H1 (cell line): Measurements from ENCODE around the gene ITPR1. TPM values are rescaled to one million over a fixed set of nuclear protein-coding genes. Genes with fewer than 3 reads are reported as not detected.
A peak's percentile ranks its signal among the peaks of the same experiment; 100 is the strongest.

Experiments
- CTCF ChIA-PET: fragments of 300-600 bp; sonication (Branson Sonifier 250); formaldehyde crosslinking; loops from one replicate; lab custom pipeline; 2021; ENCODE audit not compliant: partially characterized antibody; lab: Charles Lee
- POLR2A ChIA-PET: fragments of 300-600 bp; sonication (Branson Sonifier 250); formaldehyde crosslinking; loops from one replicate; lab custom pipeline; 2021; ENCODE audit warnings: inconsistent platforms; ENCODE audit not compliant: partially characterized antibody; lab: Charles Lee
- DNase-seq, 2 experiments: peaks; one replicate each; pipeline versions ENCODE4 v3.0.0 to v3.0.0-alpha.2; 2010 to 2022; ENCODE audit warnings: low spot score in 2 of 2, low read depth in 1 of 2, mixed read lengths in 1 of 2
- FAIRE-seq: peaks from 2 replicates; lab custom pipeline; 2011; peaks lifted over from hg19 to GRCh38; lab: Jason Lieb, UNC
- H2AFZ ChIP-seq: 2 replicates; pipeline ENCODE4 v1.8.1; 2012; ENCODE audit warnings: low read length, inconsistent platforms
- H2AK5ac ChIP-seq: 2 replicates; pipeline ENCODE4 v1.6.1; 2013; ENCODE audit warnings: low read depth, low read length
- H2BK120ac ChIP-seq: replicated peaks from 2 replicates; pipeline ENCODE3; 2013; ENCODE audit warnings: low read depth, low read length, inconsistent platforms
- H2BK12ac ChIP-seq: 2 replicates; pipeline ENCODE4 v1.6.1; 2013; ENCODE audit warnings: low read depth, low read length
- H2BK15ac ChIP-seq: 2 replicates; pipeline ENCODE4 v1.6.1; 2013; ENCODE audit warnings: low read length
- H2BK20ac ChIP-seq: 2 replicates; pipeline ENCODE4 v1.6.1; 2013; ENCODE audit warnings: low read length
- H2BK5ac ChIP-seq: 2 replicates; pipeline ENCODE4 v1.6.1; 2013; ENCODE audit warnings: low read depth, low read length
- H3K14ac ChIP-seq: 2 replicates; pipeline ENCODE4 v1.6.1; 2013; ENCODE audit warnings: inconsistent platforms; ENCODE audit not compliant: insufficient read length
- H3K18ac ChIP-seq: 2 replicates; pipeline ENCODE4 v1.6.1; 2013; ENCODE audit warnings: low read length; ENCODE audit errors: extremely low read depth
- H3K23ac ChIP-seq: 2 replicates; pipeline ENCODE4 v1.6.1; 2013; ENCODE audit warnings: inconsistent platforms; ENCODE audit not compliant: insufficient read length
- H3K23me2 ChIP-seq: 2 replicates; pipeline ENCODE4 v1.6.1; 2013; ENCODE audit warnings: low read depth, low read length
- H3K27ac ChIP-seq: 2 replicates; pipeline ENCODE4 v1.6.1; 2011; ENCODE audit warnings: low read depth, low read length, inconsistent platforms
- H3K27me3 ChIP-seq, 4 experiments: replicated peaks in 1 of 4; 1 replicate in 1 of 4; 2 replicates in 3 of 4; pipeline versions ENCODE4 v1.6.1 to v1.8.1; 2011 to 2013; ENCODE audit warnings: low read length in 3 of 4, mild to moderate bottlenecking in 3 of 4, inconsistent platforms in 2 of 4, mixed read lengths in 2 of 4, moderate library complexity in 1 of 4; ENCODE audit not compliant: control insufficient read depth in 3 of 4, insufficient read depth in 3 of 4; ENCODE audit errors: extremely low read depth in 1 of 4
- H3K36me3 ChIP-seq, 4 experiments: 2 replicates each; pipeline versions ENCODE4 v1.6.1 to v1.8.1; 2011 to 2013; ENCODE audit warnings: mild to moderate bottlenecking in 4 of 4, low read length in 3 of 4, moderate library complexity in 2 of 4, control low read depth in 1 of 4, inconsistent platforms in 1 of 4; ENCODE audit not compliant: insufficient read depth in 4 of 4, control insufficient read depth in 2 of 4
- H3K4ac ChIP-seq: replicated peaks from 2 replicates; pipeline ENCODE3; 2013; ENCODE audit warnings: low read length, low read depth, mixed read lengths, inconsistent platforms; ENCODE audit not compliant: insufficient read length
- H3K4me1 ChIP-seq, 4 experiments: replicated peaks in 1 of 4; 1 replicate in 1 of 4; 2 replicates in 3 of 4; pipeline versions ENCODE4 v1.6.1 to v1.8.1; 2011 to 2013; ENCODE audit warnings: low read length in 3 of 4, inconsistent platforms in 2 of 4, mixed read lengths in 1 of 4; ENCODE audit not compliant: insufficient read depth in 4 of 4, control insufficient read depth in 3 of 4
- H3K4me2 ChIP-seq, 2 experiments: 2 replicates each; pipeline versions ENCODE4 v1.6.1 to v1.8.1; 2011 to 2013; ENCODE audit warnings: low read depth in 2 of 2, low read length in 2 of 2, control low read depth in 1 of 2, inconsistent platforms in 1 of 2, mild to moderate bottlenecking in 1 of 2; ENCODE audit not compliant: insufficient read depth in 1 of 2
- H3K4me3 ChIP-seq, 4 experiments: fragments of 200-600, 300-600 bp in 1 of 4; sonication (generic), shearing (Covaris generic), sonication (Bioruptor Twin) in 1 of 4; 2 replicates each; pipeline versions ENCODE4 v1.5.1 to v1.8.1; 2011 to 2016; ENCODE audit warnings: low read length in 4 of 4, low read depth in 3 of 4, control low read depth in 2 of 4, inconsistent platforms in 2 of 4, mild to moderate bottlenecking in 2 of 4, mixed read lengths in 1 of 4, moderate library complexity in 1 of 4; ENCODE audit not compliant: insufficient read depth in 2 of 4; ENCODE audit errors: extremely low read depth in 1 of 4
- H3K56ac ChIP-seq: replicated peaks from 2 replicates; pipeline ENCODE3; 2013; ENCODE audit warnings: low read depth, mild to moderate bottlenecking, mixed read lengths, low read length, inconsistent platforms; ENCODE audit not compliant: insufficient read length
- H3K79me1 ChIP-seq: 2 replicates; pipeline ENCODE4 v1.6.1; 2013; ENCODE audit warnings: low read depth, low read length, control low read depth
- H3K79me2 ChIP-seq, 2 experiments: 2 replicates each; pipeline versions ENCODE4 v1.6.1 to v1.8.1; 2012 to 2013; ENCODE audit warnings: low read length in 2 of 2, mild to moderate bottlenecking in 2 of 2, inconsistent platforms in 1 of 2; ENCODE audit not compliant: insufficient read depth in 2 of 2, control insufficient read depth in 1 of 2
- H3K9ac ChIP-seq, 4 experiments: replicated peaks in 1 of 4; 1 replicate in 1 of 4; 2 replicates in 3 of 4; pipeline versions ENCODE4 v1.6.1 to v1.8.1; 2011 to 2013; ENCODE audit warnings: low read depth in 3 of 4, low read length in 3 of 4, control low read depth in 2 of 4, mild to moderate bottlenecking in 2 of 4, moderate library complexity in 2 of 4, inconsistent platforms in 1 of 4; ENCODE audit errors: extremely low read depth in 1 of 4
- H3K9me3 ChIP-seq, 2 experiments: 2 replicates each; pipeline versions ENCODE4 v1.6.1 to v1.8.1; 2012 to 2013; ENCODE audit warnings: mild to moderate bottlenecking in 2 of 2, moderate library complexity in 2 of 2, control low read depth in 1 of 2, inconsistent platforms in 1 of 2, low read depth in 1 of 2, low read length in 1 of 2, mixed read lengths in 1 of 2; ENCODE audit not compliant: insufficient read depth in 2 of 2
- H4K20me1 ChIP-seq, 2 experiments: replicated peaks in 1 of 2; 2 replicates each; pipeline versions ENCODE3 to v1.8.1; 2011 to 2013; ENCODE audit warnings: inconsistent platforms in 2 of 2, low read length in 2 of 2, mild to moderate bottlenecking in 1 of 2; ENCODE audit not compliant: insufficient read depth in 2 of 2, control insufficient read depth in 1 of 2
- H4K5ac ChIP-seq: 2 replicates; pipeline ENCODE4 v1.6.1; 2013; ENCODE audit warnings: low read length, low read depth, mixed read lengths, inconsistent platforms; ENCODE audit not compliant: insufficient read length
- H4K8ac ChIP-seq: 2 replicates; pipeline ENCODE4 v1.8.0; 2013; ENCODE audit warnings: mild to moderate bottlenecking, moderate library complexity, low read length, inconsistent platforms; ENCODE audit not compliant: insufficient read depth; ENCODE audit errors: extremely low read depth
- H4K91ac ChIP-seq: replicated peaks from 2 replicates; pipeline ENCODE3; 2013; ENCODE audit warnings: low read length, mixed read lengths, inconsistent platforms; ENCODE audit not compliant: insufficient read length
- BRCA1 ChIP-seq: IDR thresholded peaks from 2 replicates; pipeline ENCODE4 v1.6.1; 2012; ENCODE audit warnings: low read depth, low read length, improper control_type of control experiment
- EGR1 ChIP-seq: IDR thresholded peaks from 2 replicates; pipeline ENCODE4 v1.6.1; 2011; ENCODE audit warnings: low read depth, low read length, borderline replicate concordance
- EZH2 ChIP-seq: fragments of 200-600 bp; sonication (generic); IDR thresholded peaks from 2 replicates; pipeline ENCODE4 v1.7.1; 2012; ENCODE audit warnings: low read depth, mild to moderate bottlenecking, moderate library complexity, low read length, inconsistent platforms; ENCODE audit not compliant: severe bottlenecking
- GTF2F1 ChIP-seq: IDR thresholded peaks from 2 replicates; pipeline ENCODE4 v1.6.1; 2012; ENCODE audit warnings: low read depth, low read length, improper control_type of control experiment, borderline replicate concordance
- JUN ChIP-seq: IDR thresholded peaks from 2 replicates; pipeline ENCODE4 v1.6.1; 2011; ENCODE audit warnings: low read depth, mild to moderate bottlenecking, improper control_type of control experiment, low read length
- NRF1 ChIP-seq: IDR thresholded peaks from 2 replicates; pipeline ENCODE4 v1.6.1; 2011; ENCODE audit warnings: mild to moderate bottlenecking, low read depth, low read length, improper control_type of control experiment
- POLR2A ChIP-seq, 2 experiments: IDR thresholded peaks; 1 replicate in 1 of 2; 2 replicates in 1 of 2; pipeline ENCODE4 v1.6.1; 2011; ENCODE audit warnings: low read depth in 2 of 2, low read length in 2 of 2, mild to moderate bottlenecking in 2 of 2; ENCODE audit errors: control extremely low read depth in 1 of 2
- RAD21 ChIP-seq, 2 experiments: IDR thresholded peaks in 1 of 2; conservative IDR thresholded peaks in 1 of 2; 2 replicates each; pipeline ENCODE4 v1.6.1; 2011; ENCODE audit warnings: low read depth in 2 of 2, low read length in 2 of 2, improper control_type of control experiment in 1 of 2, inconsistent platforms in 1 of 2, mild to moderate bottlenecking in 1 of 2, moderate library complexity in 1 of 2
- RBBP5 ChIP-seq: IDR thresholded peaks from 2 replicates; pipeline ENCODE4 v1.7.1; 2012; ENCODE audit warnings: low read depth, mild to moderate bottlenecking, inconsistent platforms, low read length, moderate library complexity, borderline replicate concordance
- SP4 ChIP-seq: IDR thresholded peaks from 2 replicates; pipeline ENCODE4 v1.6.1; 2012; ENCODE audit warnings: low read length, inconsistent platforms
- USF2 ChIP-seq: IDR thresholded peaks from 2 replicates; pipeline ENCODE4 v1.6.1; 2011; ENCODE audit warnings: low read length, improper control_type of control experiment
- ZNF274 ChIP-seq: IDR thresholded peaks from 2 replicates; pipeline ENCODE4 v1.7.0; 2012; ENCODE audit warnings: low read length, borderline replicate concordance; ENCODE audit errors: extremely low read depth
- WGBS, 2 experiments: shearing (Covaris generic) in 1 of 2; methylation state at CpG; one replicate each; pipeline versions ENCODE4 v1.1.6 to v1.1.7; 2013 to 2015; ENCODE audit warnings: low lambda C conversion rate in 2 of 2, mixed read lengths in 2 of 2, inconsistent platforms in 1 of 2, low coverage in 1 of 2, missing lambda C conversion rate in 1 of 2; ENCODE audit not compliant: insufficient replicate concordance in 2 of 2, insufficient coverage in 1 of 2, insufficient read length in 1 of 2; ENCODE audit errors: extremely low coverage in 1 of 2, missing lambda C conversion rate in 1 of 2; 5-methylcytosine and 5-hydroxymethylcytosine counted together
- polyA plus RNA-seq, 7 experiments: library from polyadenylated mRNA; depleted of rRNA in 3 of 7; stranded (reverse) in 5 of 7; unstranded in 2 of 7; fragments of >200 nt in 5 of 7; fragments of 200-250 nt in 2 of 7; gene quantifications; 1 replicate in 5 of 7; 2 replicates in 1 of 7; 4 replicates in 1 of 7; pipeline versions ENCODE4 v1.2.1 to v1.2.3, GENCODE V29; 2011 to 2013; ENCODE audit warnings: missing spikeins in 2 of 7, mixed read lengths in 2 of 7
- total RNA-seq: library from RNA; stranded (reverse); fragmentation: NEBNext Ultra II Directional; extraction: Animal tissue kit (Norgen Biotek cat#: 25700); gene quantifications from 2 replicates; pipeline ENCODE4 v1.2.1, GENCODE V29; 2021

The ITPR1 gene
- total and polyA plus RNA-seq, 2 of the 8 experiments (the other 6 are each of a cell fraction or from before 2014, with no cell fraction given): 2.5 to 16.3 TPM

- Histone ChIP-seq H4K20me1 (peaks cover 0 to 2% of the 10 kb centered on the region in 2 experiments), H3K23me2 (no peaks in the 10 kb centered on the region), H3K4me1 (peaks cover 0 to 3% (median 3%) of the 10 kb centered on the region in 4 experiments; a peak in 3 of 7 replicates), H4K5ac (no peak overlapping the region), H3K79me1 (no peaks in the 10 kb centered on the region), H4K8ac (no peak overlapping the region), H3K23ac (no peak overlapping the region), H2BK15ac (no peak overlapping the region), H3K4me3 (no peak overlapping the region), H3K4ac (no peak overlapping the region), H3K9ac (no peak overlapping the region), H3K36me3 (no peaks in the 10 kb centered on the region), H4K91ac (no peak overlapping the region), H2BK120ac (no peak overlapping the region), H3K14ac (no peak overlapping the region), H2BK20ac (no peak overlapping the region), H2BK12ac (no peak overlapping the region), H3K27me3 (no peaks in the 10 kb centered on the region), H2AFZ (no peak overlapping the region), H3K27ac (no peak overlapping the region), H3K4me2 (no peak overlapping the region), H2AK5ac (peak overlapping the region; percentile 13; the same call in 1 of the 2 replicates), H3K18ac (no peak overlapping the region), H3K9me3 (no peaks in the 10 kb centered on the region), H3K56ac (no peak overlapping the region), H2BK5ac (no peak overlapping the region), H3K79me2 (no peaks in the 10 kb centered on the region)
- 94% methylated on average over 15 of the region's 15 CpGs; no CpG with 5 or more reads in 1 of the 2 experiments for WGBS, 2 experiments
- FAIRE-seq (no peak), DNase-seq (no peak)
- ChIA-PET POLR2A (interaction anchor here (0.6 kb wide), 1 partner anchor 11 kb away, joined by 3 read pairs; no protein-coding TSS in a partner anchor), CTCF (interaction anchor here (0.6 to 1.9 kb wide), 6 partner anchors 22 to 128 kb away, joined by 3 to 8 read pairs (median 4); no protein-coding TSS in a partner anchor)
- TF ChIP-seq USF2 (no peak), JUN (no peak), POLR2A (IDR thresholded peaks at IDR 0.05; ENCODE audit: control extremely low read depth in 1 of 2, low read depth in 2 of 2, low read length in 2 of 2) (no peak), EZH2 (no peak), SP4 (no peak), EGR1 (no peak), RBBP5 (no peak), RAD21 (IDR thresholded peaks at IDR 0.05 in 1 of 2, conservative IDR thresholded peaks at IDR 0.05 in 1 of 2; ENCODE audit: low read depth in 2 of 2, low read length in 2 of 2) (no peak), GTF2F1 (no peak), NRF1 (no peak), ZNF274 (no peak), BRCA1 (no peak)
Observed at GRCh38 chr3:4753073-4753691, 260.0 kb downstream of the ITPR1 start.
